ENCODE results near the gene DICER1.

DNA sequence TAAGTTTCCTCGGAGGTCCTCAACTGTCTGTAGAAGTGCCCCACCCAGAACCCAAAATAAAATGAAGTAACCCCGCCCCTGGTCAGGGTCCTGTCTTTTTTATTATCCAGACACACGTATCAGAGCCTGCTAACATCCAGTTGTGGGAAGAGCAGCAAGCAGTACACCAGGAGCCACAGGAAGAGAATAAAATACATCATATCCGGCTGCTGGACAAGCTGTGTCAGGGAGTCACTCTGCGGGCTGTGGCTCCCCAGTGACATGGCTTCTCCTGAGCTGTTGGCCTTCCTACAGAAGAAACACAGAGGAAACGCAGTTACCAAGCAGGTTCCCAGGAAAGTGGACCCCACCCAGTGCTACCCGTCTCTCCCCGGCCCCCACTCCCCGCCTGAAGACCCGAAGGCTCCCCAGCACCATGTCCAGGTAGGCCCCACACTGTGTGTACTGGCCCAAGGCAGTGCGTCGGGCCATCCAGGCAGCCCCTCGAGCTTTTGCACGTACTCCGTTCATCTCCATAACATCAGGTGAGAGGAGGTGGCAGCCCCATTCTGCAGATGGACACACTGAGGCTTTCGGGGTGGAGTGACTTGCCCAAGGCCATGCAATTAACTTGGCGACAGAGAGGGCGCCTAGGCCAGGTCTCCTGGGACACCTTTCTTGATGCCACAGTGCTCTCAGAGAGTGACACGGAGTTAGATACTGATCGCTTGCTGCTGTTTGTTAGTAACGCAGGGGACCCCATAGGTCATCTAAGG, 34.3 kb upstream of the DICER1 start:
- TF ChIP-seq EZH2 (IDR thresholded peaks at IDR 0.05; ENCODE audit: borderline replicate concordance, low read depth, low read length, severe bottlenecking) (no peak), POLR2A (IDR thresholded peaks at IDR 0.05; ENCODE audit: low read depth, low read length) (no peak), GATA2 (IDR thresholded peaks at IDR 0.05; ENCODE audit: insufficient read depth, insufficient read length, low read depth, low read length) (no peak), POLR2AphosphoS5 (IDR thresholded peaks at IDR 0.05; ENCODE audit: insufficient read depth, low read depth, low read length) (no peak), JUN (IDR thresholded peaks at IDR 0.05; ENCODE audit: borderline replicate concordance, insufficient read depth, insufficient read length, low read depth) (no peak), MYC (IDR thresholded peaks at IDR 0.05; ENCODE audit: low read depth, low read length) (no peak), FOS (IDR thresholded peaks at IDR 0.05; ENCODE audit: borderline replicate concordance, insufficient read depth, low read length) (no peak)
- TF ChIP-seq, protein P1, sequence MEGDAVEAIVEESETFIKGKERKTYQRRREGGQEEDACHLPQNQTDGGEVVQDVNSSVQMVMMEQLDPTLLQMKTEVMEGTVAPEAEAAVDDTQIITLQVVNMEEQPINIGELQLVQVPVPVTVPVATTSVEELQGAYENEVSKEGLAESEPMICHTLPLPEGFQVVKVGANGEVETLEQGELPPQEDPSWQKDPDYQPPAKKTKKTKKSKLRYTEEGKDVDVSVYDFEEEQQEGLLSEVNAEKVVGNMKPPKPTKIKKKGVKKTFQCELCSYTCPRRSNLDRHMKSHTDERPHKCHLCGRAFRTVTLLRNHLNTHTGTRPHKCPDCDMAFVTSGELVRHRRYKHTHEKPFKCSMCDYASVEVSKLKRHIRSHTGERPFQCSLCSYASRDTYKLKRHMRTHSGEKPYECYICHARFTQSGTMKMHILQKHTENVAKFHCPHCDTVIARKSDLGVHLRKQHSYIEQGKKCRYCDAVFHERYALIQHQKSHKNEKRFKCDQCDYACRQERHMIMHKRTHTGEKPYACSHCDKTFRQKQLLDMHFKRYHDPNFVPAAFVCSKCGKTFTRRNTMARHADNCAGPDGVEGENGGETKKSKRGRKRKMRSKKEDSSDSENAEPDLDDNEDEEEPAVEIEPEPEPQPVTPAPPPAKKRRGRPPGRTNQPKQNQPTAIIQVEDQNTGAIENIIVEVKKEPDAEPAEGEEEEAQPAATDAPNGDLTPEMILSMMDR (IDR thresholded peaks at IDR 0.05; ENCODE audit: extremely low read depth in 1 of 2, insufficient read depth in 1 of 2, low read depth in 1 of 2, low read length in 2 of 2), result no peak
- TF ChIP-seq, protein P2, sequence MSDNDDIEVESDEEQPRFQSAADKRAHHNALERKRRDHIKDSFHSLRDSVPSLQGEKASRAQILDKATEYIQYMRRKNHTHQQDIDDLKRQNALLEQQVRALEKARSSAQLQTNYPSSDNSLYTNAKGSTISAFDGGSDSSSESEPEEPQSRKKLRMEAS (IDR thresholded peaks at IDR 0.05; ENCODE audit: insufficient read depth, insufficient read length), result no peak
